Neural crest cell (in vitro differentiated cells): ENCODE data around the gene SLC39A11. TPM values are rescaled to one million over a fixed set of nuclear protein-coding genes. Genes with fewer than 3 reads are reported as not detected.

ENCODE experiments used
- DNase-seq: peaks from one replicate; pipeline ENCODE4 v3.0.0; 2021; ENCODE audit warnings: low read depth, mixed read lengths, low spot score
- H3K27ac Mint-ChIP-seq: one replicate; pipeline ENCODE4 v1.8.0; 2021; ENCODE audit warnings: mild to moderate bottlenecking, mixed read lengths; ENCODE audit not compliant: unreplicated experiment
- H3K27me3 Mint-ChIP-seq: 2 replicates; pipeline ENCODE4 v1.8.0; 2021; ENCODE audit warnings: low read depth, mild to moderate bottlenecking, mixed read lengths
- H3K36me3 Mint-ChIP-seq: 2 replicates; pipeline ENCODE4 v1.8.0; 2021; ENCODE audit warnings: low read depth, mild to moderate bottlenecking, mixed read lengths
- H3K4me1 Mint-ChIP-seq: 2 replicates; pipeline ENCODE4 v1.8.0; 2021; ENCODE audit warnings: mixed read lengths
- H3K4me3 Mint-ChIP-seq: one replicate; pipeline ENCODE4 v1.8.0; 2021; ENCODE audit warnings: mild to moderate bottlenecking, mixed read lengths
- H3K9me3 Mint-ChIP-seq: 2 replicates; pipeline ENCODE4 v1.8.0; 2021; ENCODE audit warnings: mixed read lengths
- total RNA-seq: library from RNA; stranded (reverse); gene quantifications from 2 replicates; pipeline ENCODE4 v1.2.1, GENCODE V29; 2021
- TF ChIP-seq, protein P1 (sequence below): fragments of 200-600 bp; sonication (generic); conservative IDR thresholded peaks from 2 replicates; pipeline ENCODE4 v1.5.0; 2021; ENCODE audit warnings: antibody characterized with exemption, mild to moderate bottlenecking

The SLC39A11 gene
- total RNA-seq, 1 donor from 2014 or later, result 11.3 TPM

DNA sequence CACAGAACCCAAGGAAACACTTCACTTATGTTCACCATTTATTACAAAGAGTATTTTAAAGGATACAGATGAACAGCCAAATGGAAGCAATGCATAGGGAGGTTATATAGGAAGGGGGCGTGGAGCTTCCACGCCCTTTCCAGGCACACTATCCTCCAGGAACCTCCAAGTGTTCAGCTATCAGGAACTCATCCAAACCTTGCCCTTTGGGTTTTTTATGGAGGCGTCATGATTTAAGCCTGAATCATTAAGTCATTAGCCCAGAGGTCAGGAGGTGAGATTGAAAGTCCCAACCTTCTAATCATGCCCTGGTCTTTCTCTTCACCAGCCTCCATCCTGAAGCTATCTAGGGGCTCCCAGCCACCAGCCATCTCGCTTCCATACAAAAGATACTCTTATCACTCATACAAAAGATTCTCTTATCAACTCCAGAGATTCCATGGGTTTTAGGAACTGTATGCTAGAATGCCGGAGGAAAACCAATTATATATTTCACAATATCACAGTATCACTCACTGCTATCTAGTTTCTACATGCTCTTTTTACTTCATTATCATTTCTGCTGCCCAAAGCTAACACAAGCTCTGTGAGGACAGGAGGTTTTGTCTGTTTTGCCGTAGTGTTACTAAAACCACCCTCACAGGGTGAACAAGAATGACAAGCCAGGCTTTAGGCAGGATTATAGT, 213.4 kb downstream of the SLC39A11 start:
- Mint-ChIP-seq H3K27ac (no peak overlapping the region), H3K27me3 (no peaks in the 10 kb centered on the region), H3K36me3 (peaks cover 27% of the 10 kb centered on the region), H3K9me3 (peaks cover 29% of the 10 kb centered on the region), H3K4me1 (peaks cover 9% of the 10 kb centered on the region), H3K4me3 (no peak overlapping the region)
- TF ChIP-seq, protein P1, sequence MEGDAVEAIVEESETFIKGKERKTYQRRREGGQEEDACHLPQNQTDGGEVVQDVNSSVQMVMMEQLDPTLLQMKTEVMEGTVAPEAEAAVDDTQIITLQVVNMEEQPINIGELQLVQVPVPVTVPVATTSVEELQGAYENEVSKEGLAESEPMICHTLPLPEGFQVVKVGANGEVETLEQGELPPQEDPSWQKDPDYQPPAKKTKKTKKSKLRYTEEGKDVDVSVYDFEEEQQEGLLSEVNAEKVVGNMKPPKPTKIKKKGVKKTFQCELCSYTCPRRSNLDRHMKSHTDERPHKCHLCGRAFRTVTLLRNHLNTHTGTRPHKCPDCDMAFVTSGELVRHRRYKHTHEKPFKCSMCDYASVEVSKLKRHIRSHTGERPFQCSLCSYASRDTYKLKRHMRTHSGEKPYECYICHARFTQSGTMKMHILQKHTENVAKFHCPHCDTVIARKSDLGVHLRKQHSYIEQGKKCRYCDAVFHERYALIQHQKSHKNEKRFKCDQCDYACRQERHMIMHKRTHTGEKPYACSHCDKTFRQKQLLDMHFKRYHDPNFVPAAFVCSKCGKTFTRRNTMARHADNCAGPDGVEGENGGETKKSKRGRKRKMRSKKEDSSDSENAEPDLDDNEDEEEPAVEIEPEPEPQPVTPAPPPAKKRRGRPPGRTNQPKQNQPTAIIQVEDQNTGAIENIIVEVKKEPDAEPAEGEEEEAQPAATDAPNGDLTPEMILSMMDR, result no peak
- DNase-seq, result no peak

DNA sequence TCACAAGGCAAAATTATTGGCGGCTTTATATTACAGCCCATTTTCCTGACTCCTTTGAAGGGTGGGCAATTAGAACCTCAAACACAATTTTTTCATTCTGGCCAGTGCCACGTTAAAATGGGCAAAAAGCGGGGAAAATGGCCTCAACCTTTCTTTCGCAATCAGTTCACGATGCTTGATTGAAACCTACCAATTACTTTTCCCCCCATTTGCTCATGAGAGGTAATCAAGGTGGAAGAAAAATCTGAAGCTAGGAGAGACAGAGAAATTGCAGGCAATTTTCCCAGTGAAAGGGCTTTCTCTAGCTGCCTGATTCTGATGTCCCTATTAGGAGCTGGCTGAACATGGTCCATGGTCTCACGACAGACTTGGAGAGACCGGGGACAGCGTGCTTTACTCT, 215.1 kb downstream of the SLC39A11 start:
- Mint-ChIP-seq H3K4me3 (no peak overlapping the region), H3K9me3 (peaks cover 29% of the 10 kb centered on the region), H3K27ac (no peak overlapping the region), H3K36me3 (peaks cover 27% of the 10 kb centered on the region), H3K4me1 (no peaks in the 10 kb centered on the region), H3K27me3 (no peaks in the 10 kb centered on the region)
- no peak for DNase-seq
- TF ChIP-seq, protein P1, result no peak

DNA sequence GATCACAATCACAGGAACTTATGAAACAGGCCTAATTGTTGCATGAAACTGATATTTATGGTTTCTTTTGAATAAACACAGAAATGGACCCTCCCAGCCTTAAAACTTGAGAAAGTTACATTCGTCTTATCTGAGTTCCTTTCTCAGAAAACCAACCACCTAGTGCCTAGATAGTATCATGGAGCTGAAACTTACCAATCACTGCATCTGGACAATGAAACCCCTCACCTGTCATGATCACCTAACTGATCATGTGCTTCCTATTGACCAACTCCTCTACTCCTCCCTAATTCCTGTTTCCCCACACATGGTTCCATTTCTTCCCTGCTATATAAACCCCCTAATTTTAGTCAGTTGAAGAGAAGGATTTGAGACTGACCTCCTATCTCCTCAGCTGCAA, 216.1 kb downstream of the SLC39A11 start:
- DNase-seq, result no peak
- Mint-ChIP-seq H3K9me3 (peaks cover 29% of the 10 kb centered on the region), H3K36me3 (peaks cover 27% of the 10 kb centered on the region), H3K4me3 (no peak overlapping the region), H3K4me1 (no peaks in the 10 kb centered on the region), H3K27me3 (no peaks in the 10 kb centered on the region), H3K27ac (no peak overlapping the region)
- TF ChIP-seq, protein P1, result no peak

DNA sequence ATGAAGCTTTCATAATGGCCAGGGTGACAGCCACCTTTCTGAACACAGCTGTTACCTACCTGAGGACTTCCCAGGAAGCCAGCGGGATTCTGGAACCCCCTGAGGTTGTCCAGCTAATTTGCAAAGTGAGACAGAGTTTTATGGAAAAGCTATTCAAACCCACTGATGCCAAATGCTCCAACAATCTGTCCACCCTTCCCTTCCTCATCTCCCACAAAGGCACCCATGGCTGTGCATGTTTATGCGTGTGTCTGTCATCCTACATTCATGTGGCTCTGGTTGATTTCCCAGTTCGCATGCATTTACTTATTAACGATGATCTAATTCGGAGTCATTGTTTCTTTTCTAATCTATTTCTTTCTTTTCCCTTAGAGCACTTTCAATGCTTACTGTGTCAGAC, 217.1 kb downstream of the SLC39A11 start:
- no peaks in the 10 kb centered on the region for H3K27me3 Mint-ChIP-seq
- peaks cover 26% of the 10 kb centered on the region for H3K36me3 Mint-ChIP-seq
- no peak overlapping the region for H3K4me3 Mint-ChIP-seq
- H3K4me1 Mint-ChIP-seq, result no peaks in the 10 kb centered on the region
- no peak overlapping the region for H3K27ac Mint-ChIP-seq
- TF ChIP-seq, protein P1, result no peak
- peaks cover 28% of the 10 kb centered on the region for H3K9me3 Mint-ChIP-seq
- DNase-seq, result no peak

DNA sequence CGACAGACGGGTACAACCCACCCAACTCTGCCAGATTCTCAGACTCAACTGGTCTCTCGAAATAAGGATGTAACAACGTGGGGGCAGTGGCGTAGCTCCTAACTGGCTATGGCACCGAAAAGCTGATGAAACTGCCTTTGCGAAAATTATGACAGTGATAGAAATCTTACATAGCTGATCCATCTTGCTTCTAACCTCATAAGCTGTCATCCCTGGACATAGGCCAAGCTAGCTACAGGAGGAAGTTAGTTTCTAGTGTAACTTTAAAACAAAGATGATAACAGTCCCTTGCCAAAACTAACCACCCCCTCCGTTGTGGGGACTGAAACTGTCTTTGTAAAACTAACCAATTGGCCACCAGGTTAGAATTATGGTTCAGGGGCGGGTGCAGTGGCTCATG, 220.1 kb downstream of the SLC39A11 start:
- Mint-ChIP-seq H3K36me3 (peaks cover 9% of the 10 kb centered on the region), H3K4me3 (no peak overlapping the region), H3K9me3 (peaks cover 10% of the 10 kb centered on the region), H3K27me3 (no peaks in the 10 kb centered on the region), H3K4me1 (no peaks in the 10 kb centered on the region), H3K27ac (no peak overlapping the region)
- TF ChIP-seq, protein P1, result no peak
- no peak for DNase-seq
